Thoracic aorta (tissue), 2 donors: ENCODE measurements around the gene BIRC7. TPM values are rescaled to one million over a fixed set of nuclear protein-coding genes. Genes with fewer than 3 reads are reported as not detected.

Source experiments
- ATAC-seq: fragments of 150-250 bp; one replicate; pipeline ENCODE4 v1.8.0; 2017; ENCODE audit warnings: low read depth; ENCODE audit not compliant: insufficient number of reproducible peaks, low FRiP score
- DNase-seq: peaks from one replicate; pipeline ENCODE4 v3.0.0-alpha.2; 2020; ENCODE audit warnings: low spot score
- H3K27ac ChIP-seq, 2 donors: fragments of 200-600 bp; sonication (generic); 1 replicate in 1 of 2; 2 replicates in 1 of 2; pipeline ENCODE4 v1.5.1; 2016; ENCODE audit warnings: mild to moderate bottlenecking in 2 of 2, moderate library complexity in 2 of 2
- H3K27me3 ChIP-seq: fragments of 200-600 bp; sonication (generic); replicated peaks from 2 replicates; pipeline ENCODE4 v1.6.0; 2016; ENCODE audit warnings: mild to moderate bottlenecking; ENCODE audit not compliant: insufficient read depth
- H3K36me3 ChIP-seq: fragments of 200-600 bp; sonication (generic); one replicate; pipeline ENCODE4 v1.5.1; 2016
- H3K4me1 ChIP-seq, 2 donors: fragments of 200-600 bp; sonication (generic); 1 replicate in 1 of 2; 2 replicates in 1 of 2; pipeline versions ENCODE4 v1.5.1 to v1.6.0; 2016; ENCODE audit warnings: low read depth in 2 of 2, mild to moderate bottlenecking in 1 of 2; ENCODE audit not compliant: control insufficient read depth in 1 of 2
- H3K4me3 ChIP-seq: fragments of 200-600 bp; sonication (generic); 2 replicates; pipeline ENCODE4 v1.5.1; 2016; ENCODE audit warnings: mild to moderate bottlenecking
- H3K9me3 ChIP-seq: fragments of 200-600 bp; sonication (generic); 2 replicates; pipeline ENCODE4 v1.5.1; 2016
- CTCF ChIP-seq: fragments of 200-600 bp; sonication (generic); IDR thresholded peaks from one replicate; pipeline ENCODE4 v1.5.1; 2019; ENCODE audit warnings: antibody characterized with exemption
- total RNA-seq, 2 donors: library from RNA; depleted of rRNA; stranded (reverse); fragments of >200 nt; gene quantifications; one replicate each; pipeline versions ENCODE4 v1.1.0 to v1.2.3, GENCODE V29; 2016

The BIRC7 gene
- total RNA-seq, 2 donors from 2014 or later: not detected

DNA sequence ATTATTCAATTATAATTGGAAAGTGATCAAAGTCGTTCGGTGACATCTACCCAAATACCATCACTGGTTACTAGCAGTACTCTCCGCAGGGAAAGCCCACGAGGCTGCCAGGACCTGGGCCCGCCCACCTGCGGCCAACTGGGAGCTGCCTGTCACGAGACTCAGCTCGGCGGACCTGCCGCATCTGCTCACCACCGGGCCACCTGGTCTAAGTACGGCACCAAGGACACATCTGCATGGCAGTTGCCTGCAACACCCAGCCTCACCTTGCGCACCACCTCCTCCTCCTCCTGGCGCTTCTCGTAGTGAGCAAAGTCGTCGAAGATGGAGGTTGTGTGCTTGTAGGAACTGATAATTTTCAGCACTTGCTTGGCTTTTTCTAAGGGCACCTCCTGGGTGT, 33.7 kb upstream of the BIRC7 start:
- no peak for TF ChIP-seq CTCF
- DNase-seq: no peak
- ATAC-seq: no peak
- Histone ChIP-seq H3K36me3 (peaks cover 41% of the 10 kb centered on the region), H3K27me3 (no peaks in the 10 kb centered on the region), H3K4me1 (peaks cover 0 to 12% of the 10 kb centered on the region in 2 donors), H3K4me3 (no peak overlapping the region), H3K9me3 (no peaks in the 10 kb centered on the region), H3K27ac (no peak overlapping the region)

- Histone ChIP-seq H3K27me3 (no peaks in the 10 kb centered on the region), H3K36me3 (peaks cover 45% of the 10 kb centered on the region), H3K4me3 (no peak overlapping the region), H3K9me3 (no peaks in the 10 kb centered on the region), H3K4me1 (peaks cover 0 to 10% of the 10 kb centered on the region in 2 donors), H3K27ac (no peak overlapping the region)
- no peak for ATAC-seq
- TF ChIP-seq CTCF: no peak
- DNase-seq: no peak
Measured at GRCh38 chr20:63202811-63203526, 32.7 kb upstream of the BIRC7 start.

DNA sequence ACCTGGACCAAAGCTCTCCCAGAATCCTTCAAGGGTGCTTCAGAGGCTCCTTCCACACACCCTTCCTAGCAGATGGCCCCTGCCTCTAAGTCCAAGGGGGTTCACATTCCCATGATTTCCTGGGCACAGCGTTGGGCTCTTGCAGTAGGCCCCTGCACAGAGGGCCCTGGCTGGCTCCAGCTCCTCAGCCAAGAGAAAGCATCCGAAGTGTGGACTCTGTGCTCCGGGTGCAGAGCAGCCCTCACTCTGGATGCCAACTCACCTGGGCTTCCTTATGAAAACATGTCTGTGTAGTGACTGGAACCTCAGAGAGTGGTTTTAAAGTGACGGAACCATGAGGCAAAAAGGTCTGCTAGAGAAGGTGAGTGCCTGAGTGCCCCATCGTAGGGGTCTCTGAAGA, 31.3 kb upstream of the BIRC7 start:
- H3K27me3 ChIP-seq: no peaks in the 10 kb centered on the region
- no peak overlapping the region for H3K27ac ChIP-seq
- H3K4me3 ChIP-seq: no peak overlapping the region
- DNase-seq (no peak), ATAC-seq (no peak)
- peaks cover 52% of the 10 kb centered on the region for H3K36me3 ChIP-seq
- H3K9me3 ChIP-seq: no peaks in the 10 kb centered on the region
- no peaks in the 10 kb centered on the region for H3K4me1 ChIP-seq
- TF ChIP-seq CTCF: no peak

- H3K27me3 ChIP-seq: no peaks in the 10 kb centered on the region
- H3K4me3 ChIP-seq: no peak overlapping the region
- H3K4me1 ChIP-seq: peaks cover 3 to 7% of the 10 kb centered on the region in 2 donors
- H3K9me3 ChIP-seq: no peaks in the 10 kb centered on the region
- no peak for TF ChIP-seq CTCF
- DNase-seq: no peak
- no peak for ATAC-seq
- peaks cover 64% of the 10 kb centered on the region for H3K36me3 ChIP-seq
- H3K27ac ChIP-seq: no peak overlapping the region
Measured at GRCh38 chr20:63205896-63206295, 29.8 kb upstream of the BIRC7 start.

DNA sequence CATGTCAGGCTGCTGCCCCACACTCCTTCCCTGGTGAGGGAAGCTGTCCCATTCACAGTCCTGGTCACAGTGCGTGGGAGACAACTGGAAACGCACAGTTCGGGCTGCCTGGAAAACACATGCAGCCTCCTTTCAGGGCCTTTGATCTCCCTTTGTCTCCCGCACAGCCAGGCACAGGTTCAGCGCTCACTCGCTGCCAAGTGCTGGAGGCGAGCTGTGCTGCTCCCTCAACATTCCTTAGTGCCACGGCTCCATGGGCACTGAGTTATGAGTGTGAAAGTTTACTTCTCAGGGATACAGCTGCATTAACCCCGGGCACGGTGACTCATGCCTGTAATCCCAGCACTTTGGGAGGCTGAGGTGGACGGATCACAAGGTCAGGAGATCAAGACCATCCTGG, 28.8 kb upstream of the BIRC7 start:
- H3K4me3 ChIP-seq: no peak overlapping the region
- peaks cover 57% of the 10 kb centered on the region for H3K36me3 ChIP-seq
- peaks cover 3 to 17% of the 10 kb centered on the region in 2 donors for H3K4me1 ChIP-seq
- H3K9me3 ChIP-seq: no peaks in the 10 kb centered on the region
- no peak for DNase-seq
- no peak for ATAC-seq
- TF ChIP-seq CTCF: no peak
- no peaks in the 10 kb centered on the region for H3K27me3 ChIP-seq
- no peak overlapping the region for H3K27ac ChIP-seq
